GM19193 (cell line): ENCODE data around the gene GALP.

ENCODE experiments used
- POLR2A ChIP-seq: IDR thresholded peaks from 4 replicates; pipeline ENCODE4 v1.6.1; 2011; ENCODE audit not compliant: insufficient read depth, insufficient read length; ENCODE audit errors: extremely low read depth

Gene GALP

DNA sequence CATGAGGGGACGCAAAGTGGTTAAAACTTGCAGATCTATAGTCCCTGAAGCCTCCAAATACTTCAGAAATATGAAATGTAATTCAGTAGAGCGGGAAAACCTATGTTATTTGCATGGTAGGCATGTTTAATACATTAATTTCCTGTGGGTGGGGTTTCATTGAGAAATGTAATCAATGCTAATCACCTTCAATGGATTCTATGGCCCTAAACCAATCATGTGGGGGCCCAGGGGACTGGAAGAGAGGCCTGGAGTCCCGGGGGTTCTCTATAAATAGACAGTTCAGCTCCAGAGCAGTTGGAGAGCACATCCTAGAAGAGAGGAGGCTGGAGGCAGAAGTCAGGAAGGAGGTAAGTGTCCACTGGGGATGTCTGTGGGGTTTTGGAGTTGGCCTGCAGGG, 26.2 kb downstream of the GALP start, which contains the start of gene ZSCAN5C:
ZSCAN5C (plus strand) TSS at position 301 of the 400 bp plus-strand sequence. CDS start 3,641 bp downstream, outside the sequence.
- no peak for TF ChIP-seq POLR2A

DNA sequence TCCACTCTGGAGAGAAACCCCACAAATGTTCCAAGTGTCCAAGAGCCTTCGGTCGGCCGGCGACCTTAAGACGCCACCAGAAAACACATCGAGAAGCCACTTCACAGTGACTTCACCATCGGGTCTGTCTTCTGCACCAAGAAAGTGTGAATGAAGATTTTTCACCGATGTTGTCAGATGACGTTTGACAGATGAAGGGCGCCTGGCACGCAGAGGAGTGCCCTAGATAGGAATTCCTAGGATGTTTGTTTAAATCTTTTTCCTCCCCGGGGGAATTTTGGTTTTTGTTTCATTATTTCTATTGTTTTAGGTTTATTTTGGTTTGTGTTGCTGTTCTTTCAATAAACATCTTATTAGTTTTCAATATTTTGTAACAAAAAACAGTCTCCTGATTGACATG, 33.3 kb downstream of the GALP start:
- TF ChIP-seq POLR2A = no peak

DNA sequence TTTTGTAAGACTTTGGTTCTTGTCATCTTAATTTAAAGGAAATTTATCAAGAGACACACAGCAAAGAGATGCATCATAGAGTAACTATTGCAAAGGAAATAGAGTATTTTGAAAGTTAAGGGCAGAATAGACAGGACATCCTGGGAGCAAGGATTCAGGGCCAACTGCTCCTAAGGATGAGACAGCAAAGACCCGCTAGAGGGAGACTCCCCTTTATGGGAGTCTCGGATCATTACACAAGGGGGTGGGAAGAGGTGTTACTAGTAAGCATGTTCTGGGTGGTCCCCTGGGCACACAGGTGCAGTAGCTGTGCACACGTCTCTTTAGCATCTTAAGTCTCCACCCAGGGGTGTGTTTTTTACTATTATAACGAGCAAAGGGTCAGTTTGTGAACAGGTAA, 35.9 kb downstream of the GALP start:
- no peak for TF ChIP-seq POLR2A

DNA sequence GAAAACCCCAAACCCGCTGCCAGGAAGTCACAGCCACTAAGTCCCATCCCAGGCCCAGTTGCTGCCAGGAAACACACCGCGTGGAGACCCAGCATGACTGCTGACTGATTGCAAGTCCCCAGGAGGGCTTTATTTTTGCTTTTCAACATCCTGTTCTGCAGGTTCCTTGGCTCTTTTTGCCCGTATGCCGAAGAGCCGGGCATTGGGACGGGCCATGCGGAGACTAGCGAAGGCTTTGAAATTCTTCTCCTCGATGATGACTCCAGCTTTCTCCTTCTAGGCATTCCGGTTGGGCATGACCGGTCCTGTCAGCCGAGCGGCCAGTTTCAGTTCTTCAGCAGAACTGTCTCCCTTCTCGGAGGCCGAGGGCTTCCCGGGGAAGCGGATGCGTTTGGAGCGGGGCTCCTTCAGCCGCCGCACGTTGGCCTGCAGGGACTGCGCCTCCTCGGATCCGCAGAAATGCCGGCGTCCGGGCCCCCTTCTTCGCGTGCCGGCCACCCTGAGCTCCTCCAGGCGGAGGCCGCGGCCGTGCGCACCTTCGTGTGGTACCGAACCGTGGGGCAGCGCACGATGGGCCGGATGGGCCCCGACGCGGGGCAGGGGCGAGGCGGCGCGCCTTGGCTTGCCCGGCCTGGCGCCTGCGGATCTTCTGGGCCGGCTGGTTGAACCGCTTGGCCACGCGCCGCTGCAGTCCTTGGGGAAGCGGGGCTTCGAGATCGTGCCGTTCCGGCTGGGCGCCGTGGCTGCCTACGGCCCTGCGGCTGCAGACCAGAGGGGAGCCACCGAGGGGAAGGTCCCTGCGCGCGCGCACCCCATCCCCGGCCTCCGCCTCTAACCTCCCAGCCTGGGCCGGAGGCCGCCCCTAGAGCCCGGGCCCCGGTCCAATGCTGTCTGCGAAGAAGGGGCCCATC, 41.5 kb downstream of the GALP start:
- no peak for TF ChIP-seq POLR2A

DNA sequence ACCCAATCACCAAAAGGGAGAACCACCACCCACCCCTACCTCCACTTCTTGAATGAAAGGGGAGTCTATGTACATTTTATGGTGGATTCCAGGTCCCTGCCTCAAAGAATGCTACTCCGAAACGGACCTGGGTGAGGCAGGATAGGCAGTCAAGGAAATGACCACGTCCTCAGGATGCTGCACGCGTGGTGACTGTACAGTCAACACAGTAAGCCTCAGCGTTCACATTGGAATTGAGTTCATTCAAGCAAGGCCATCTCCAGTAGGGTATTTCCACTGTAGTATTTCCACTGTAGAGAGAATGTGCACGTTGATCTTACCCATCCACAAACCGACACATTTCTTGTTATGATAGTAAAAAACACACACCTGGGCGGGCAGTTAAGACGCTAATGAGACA, 43.2 kb downstream of the GALP start:
- no peak for TF ChIP-seq POLR2A

DNA sequence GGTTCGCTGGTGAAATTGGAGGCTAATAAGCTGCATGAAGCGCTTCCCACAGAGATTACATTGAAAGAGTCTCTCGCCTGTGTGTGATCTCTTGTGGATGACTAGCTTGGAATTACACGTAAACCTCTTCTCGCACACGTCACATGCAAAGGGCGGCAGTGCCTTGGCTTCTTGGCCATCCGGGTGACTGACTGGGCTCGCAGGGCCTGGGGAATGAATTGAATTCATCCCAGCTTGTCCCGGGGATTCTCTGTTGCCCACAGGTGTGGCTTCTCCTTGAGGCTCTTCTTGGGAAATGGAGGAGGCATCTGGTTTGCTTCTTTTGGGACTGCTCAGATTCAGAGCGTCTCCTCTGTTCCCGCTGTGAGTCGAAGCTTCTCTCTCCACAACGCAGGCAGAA, 46.0 kb downstream of the GALP start:
- no peak for TF ChIP-seq POLR2A

DNA sequence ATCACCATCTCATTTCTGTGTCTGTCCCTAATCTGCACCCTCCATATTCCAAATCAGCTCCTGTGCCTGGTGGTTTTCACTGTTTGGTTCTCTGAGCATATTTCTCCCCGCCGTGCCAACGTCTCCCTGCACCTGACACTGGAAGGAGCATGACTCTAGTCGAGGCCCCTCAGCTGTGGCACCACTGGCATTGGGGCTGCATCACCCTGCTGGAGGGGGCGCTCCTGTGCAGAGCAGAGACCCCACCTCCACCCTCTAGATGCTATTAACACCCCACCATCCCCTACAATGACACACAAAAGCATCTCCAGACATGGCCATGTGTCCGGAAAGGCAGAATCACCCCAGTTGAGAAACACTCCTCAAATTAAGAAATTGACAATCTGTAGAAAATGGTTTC, 47.1 kb downstream of the GALP start:
- no peak for TF ChIP-seq POLR2A

DNA sequence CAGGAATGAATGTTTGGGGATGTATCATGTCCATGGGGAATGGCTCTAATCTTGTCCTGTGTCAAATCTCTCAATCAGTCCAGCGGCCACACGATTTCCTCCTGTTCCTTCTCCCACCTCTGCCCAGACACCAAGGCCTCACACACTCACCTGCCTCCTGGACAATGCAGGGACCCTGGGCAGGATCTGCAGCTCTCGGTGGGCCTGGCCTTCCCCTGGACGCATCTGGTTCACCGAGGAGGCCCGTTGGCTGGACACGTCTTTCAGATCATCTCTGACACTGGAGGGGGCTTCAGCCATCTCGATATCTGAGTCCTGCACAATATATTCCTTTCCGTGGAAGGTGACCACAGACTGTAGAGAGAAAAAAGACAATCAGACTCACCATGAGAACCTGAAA, 47.7 kb downstream of the GALP start:
- TF ChIP-seq POLR2A = no peak
